AG04449 (cell line): ENCODE results near the gene CCL17.

ENCODE experiments used
- CTCF ChIA-PET: fragments of 350-600 bp; formaldehyde crosslinking; extraction: SDS; loops from one replicate; lab custom pipeline; 2021; ENCODE audit warnings: antibody characterized with exemption; lab: Yijun Ruan, JAX
- POLR2A ChIA-PET: fragments of 400-600, 350-600 bp; formaldehyde crosslinking; extraction: SDS; loops from one replicate; lab custom pipeline; 2020; ENCODE audit warnings: antibody characterized with exemption, inconsistent platforms; lab: Yijun Ruan, JAX
- DNase-seq: peaks from one replicate; pipeline ENCODE4 v3.0.0-alpha.2; 2010; ENCODE audit warnings: low read depth, low spot score
- H3K4me3 ChIP-seq: 2 replicates; pipeline ENCODE4 v1.5.1; 2011; ENCODE audit warnings: low read depth, mild to moderate bottlenecking, control low read depth, low read length
- TF ChIP-seq, protein P1 (sequence below): IDR thresholded peaks from one replicate; pipeline ENCODE4 v1.5.1; 2011; ENCODE audit warnings: mild to moderate bottlenecking, moderate library complexity, low read length, control low read depth, inconsistent platforms; ENCODE audit not compliant: insufficient read depth; ENCODE audit errors: missing control alignments

CCL17 gene

GRCh38 chr16:57422026-57422944 lies 17.7 kb downstream of the CCL17 start:
- DNase-seq, result peak; percentile 5
- CTCF ChIA-PET, result interaction anchor here (0.5 to 11.8 kb wide), 27 partner anchors 8 to 343 kb away, joined by 3 to 923 read pairs (median 3); partner anchors contain the start of genes CIAPIN1, COQ9, CPNE2 and DOK4
- POLR2A ChIA-PET, result interaction anchor here (1.5 kb wide), 1 partner anchor 122 kb away, joined by 7 read pairs; no protein-coding TSS in a partner anchor
- no peak overlapping the region for H3K4me3 ChIP-seq
- TF ChIP-seq, protein P1, sequence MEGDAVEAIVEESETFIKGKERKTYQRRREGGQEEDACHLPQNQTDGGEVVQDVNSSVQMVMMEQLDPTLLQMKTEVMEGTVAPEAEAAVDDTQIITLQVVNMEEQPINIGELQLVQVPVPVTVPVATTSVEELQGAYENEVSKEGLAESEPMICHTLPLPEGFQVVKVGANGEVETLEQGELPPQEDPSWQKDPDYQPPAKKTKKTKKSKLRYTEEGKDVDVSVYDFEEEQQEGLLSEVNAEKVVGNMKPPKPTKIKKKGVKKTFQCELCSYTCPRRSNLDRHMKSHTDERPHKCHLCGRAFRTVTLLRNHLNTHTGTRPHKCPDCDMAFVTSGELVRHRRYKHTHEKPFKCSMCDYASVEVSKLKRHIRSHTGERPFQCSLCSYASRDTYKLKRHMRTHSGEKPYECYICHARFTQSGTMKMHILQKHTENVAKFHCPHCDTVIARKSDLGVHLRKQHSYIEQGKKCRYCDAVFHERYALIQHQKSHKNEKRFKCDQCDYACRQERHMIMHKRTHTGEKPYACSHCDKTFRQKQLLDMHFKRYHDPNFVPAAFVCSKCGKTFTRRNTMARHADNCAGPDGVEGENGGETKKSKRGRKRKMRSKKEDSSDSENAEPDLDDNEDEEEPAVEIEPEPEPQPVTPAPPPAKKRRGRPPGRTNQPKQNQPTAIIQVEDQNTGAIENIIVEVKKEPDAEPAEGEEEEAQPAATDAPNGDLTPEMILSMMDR, result peak; percentile 73

GRCh38 chr16:57423152-57423551 lies 18.6 kb downstream of the CCL17 start:
- no peak overlapping the region for H3K4me3 ChIP-seq
- DNase-seq, result no peak
- TF ChIP-seq, protein P1, result no peak
- POLR2A ChIA-PET, result interaction anchor here (1.5 kb wide), 1 partner anchor 123 kb away, joined by 7 read pairs; no protein-coding TSS in a partner anchor
- CTCF ChIA-PET, result interaction anchor here (0.9 to 11.8 kb wide), 16 partner anchors 9 to 339 kb away, joined by 3 to 923 read pairs (median 6); partner anchors contain the start of genes CIAPIN1, COQ9, CPNE2 and DOK4

- ChIA-PET CTCF (interaction anchor here (1.4 to 11.8 kb wide), 4 partner anchors 17 to 114 kb away, joined by 3 to 923 read pairs (median 276); partner anchors contain the start of genes CIAPIN1 and COQ9), POLR2A (no interaction called here)
- TF ChIP-seq, protein P1, result no peak
- no peak for DNase-seq
- no peak overlapping the region for H3K4me3 ChIP-seq
Observed at GRCh38 chr16:57424583-57424982, 20.0 kb downstream of the CCL17 start.

GRCh38 chr16:57426356-57426755 lies 21.8 kb downstream of the CCL17 start:
- ChIA-PET CTCF (interaction anchor here (0.9 to 11.8 kb wide), 5 partner anchors 9 to 116 kb away, joined by 3 to 923 read pairs (median 4); partner anchors contain the start of gene POLR2C), POLR2A (no interaction called here)
- DNase-seq, result no peak
- TF ChIP-seq, protein P1, result no peak
- no peak overlapping the region for H3K4me3 ChIP-seq

DNA sequence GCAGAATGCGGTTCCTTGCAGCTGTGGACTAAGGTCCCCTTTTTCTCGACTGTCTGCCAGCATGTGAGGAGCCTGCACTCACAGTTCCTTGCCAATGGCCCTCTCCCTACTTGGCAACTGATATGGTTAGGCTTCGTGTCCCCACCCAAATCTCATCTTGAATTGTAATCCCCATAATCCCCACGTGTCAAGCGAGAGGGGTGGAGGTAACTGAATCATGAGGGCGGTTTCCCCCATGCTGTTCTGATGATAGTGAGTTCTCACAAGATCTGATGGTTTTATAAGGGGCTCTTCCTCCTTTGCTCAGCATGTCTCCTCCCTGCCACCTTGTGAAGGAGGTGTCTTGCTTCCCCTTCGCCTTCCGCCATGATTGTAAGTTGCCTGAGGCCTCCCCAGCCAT lies 22.7 kb downstream of the CCL17 start:
- DNase-seq, result no peak
- no peak overlapping the region for H3K4me3 ChIP-seq
- POLR2A ChIA-PET, result no interaction called here
- CTCF ChIA-PET, result interaction anchor here (0.8 to 11.8 kb wide), 3 partner anchors 8 to 117 kb away, joined by 3 to 923 read pairs (median 17); no protein-coding TSS in a partner anchor
- TF ChIP-seq, protein P1, result no peak

- TF ChIP-seq, protein P1, result no peak
- no peak for DNase-seq
- H3K4me3 ChIP-seq, result no peak overlapping the region
- POLR2A ChIA-PET, result no interaction called here
- CTCF ChIA-PET, result no interaction called here
Observed at GRCh38 chr16:57427824-57428223, 23.3 kb downstream of the CCL17 start.
